Measurements from ENCODE around the gene AFAP1. TPM values are rescaled to one million over a fixed set of nuclear protein-coding genes. Genes with fewer than 3 reads are reported as not detected.

The AFAP1 gene
- total and polyA plus RNA-seq, 2 donors (not counting 3 experiments of a cell fraction or from before 2014, with no cell fraction given), result 32.3 to 103 TPM

DNA sequence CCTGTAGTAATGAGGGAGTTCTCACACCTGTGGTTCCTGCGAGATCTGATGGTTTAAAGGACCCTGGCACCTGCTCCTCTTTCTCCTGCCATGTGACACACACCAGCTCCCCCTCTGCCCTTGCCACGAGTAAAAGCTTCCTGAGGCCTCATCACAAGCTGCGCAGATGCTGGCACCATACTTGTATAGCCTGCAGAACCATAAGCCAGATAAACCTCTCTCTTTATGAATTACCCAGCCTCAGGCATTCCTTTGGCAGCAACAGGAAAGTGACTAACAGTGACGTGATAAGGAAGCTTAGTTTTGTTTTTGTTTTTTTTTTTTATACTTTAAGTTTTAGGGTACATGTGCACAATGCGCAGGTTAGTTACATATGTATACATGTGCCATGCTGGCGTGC is 130.9 kb downstream of the AFAP1 start:
- peak; percentile 83 for DNase-seq (ENCODE audit: low read depth, low spot score)
- peaks cover 24% of the 10 kb centered on the region for H3K79me2 ChIP-seq (ENCODE audit: control insufficient read depth, insufficient read depth, low read length)
- peaks cover 13 to 23% of the 10 kb centered on the region in 2 experiments for H3K36me3 ChIP-seq (ENCODE audit: control insufficient read depth in 2 of 2, extremely low read depth in 1 of 2, insufficient read depth in 2 of 2, low read length in 2 of 2)
- H3K4me3 ChIP-seq (replicated peaks in 1 of 3; ENCODE audit: insufficient read depth in 1 of 3, low read depth in 1 of 3, low read length in 3 of 3), result no peak overlapping the region
- H2AFZ ChIP-seq (ENCODE audit: low read depth, low read length), result no peak overlapping the region
- no peaks in the 10 kb centered on the region for H3K27me3 ChIP-seq (ENCODE audit: control insufficient read depth in 2 of 2, insufficient read depth in 2 of 2, low read length in 2 of 2)
- no peaks in the 10 kb centered on the region for H3K9me1 ChIP-seq (replicated peaks; ENCODE audit: control insufficient read depth, extremely low read depth, insufficient read depth, low read length)
- H3K9me3 ChIP-seq (replicated peaks; ENCODE audit: control insufficient read depth, insufficient read depth, low read length), result peaks cover 9% of the 10 kb centered on the region
- intact Hi-C loops (cut with micrococcal nuclease), result no loop called here
- no peak overlapping the region for H3K9ac ChIP-seq (replicated peaks; ENCODE audit: extremely low read depth, insufficient read depth, low read length)
- peaks cover 50% of the 10 kb centered on the region for H3K4me1 ChIP-seq (ENCODE audit: control insufficient read depth, extremely low read depth, insufficient read depth, low read length)
- no peaks in the 10 kb centered on the region for H4K20me1 ChIP-seq (replicated peaks; ENCODE audit: control insufficient read depth, extremely low read depth, insufficient read depth, low read length)
- CTCF ChIA-PET, result interaction anchor here (1.6 to 1.9 kb wide), 2 partner anchors 19 to 36 kb away, joined by 5 to 8 read pairs; no protein-coding TSS in a partner anchor
- peak; percentile 76 for FAIRE-seq
- TF ChIP-seq, protein P1, sequence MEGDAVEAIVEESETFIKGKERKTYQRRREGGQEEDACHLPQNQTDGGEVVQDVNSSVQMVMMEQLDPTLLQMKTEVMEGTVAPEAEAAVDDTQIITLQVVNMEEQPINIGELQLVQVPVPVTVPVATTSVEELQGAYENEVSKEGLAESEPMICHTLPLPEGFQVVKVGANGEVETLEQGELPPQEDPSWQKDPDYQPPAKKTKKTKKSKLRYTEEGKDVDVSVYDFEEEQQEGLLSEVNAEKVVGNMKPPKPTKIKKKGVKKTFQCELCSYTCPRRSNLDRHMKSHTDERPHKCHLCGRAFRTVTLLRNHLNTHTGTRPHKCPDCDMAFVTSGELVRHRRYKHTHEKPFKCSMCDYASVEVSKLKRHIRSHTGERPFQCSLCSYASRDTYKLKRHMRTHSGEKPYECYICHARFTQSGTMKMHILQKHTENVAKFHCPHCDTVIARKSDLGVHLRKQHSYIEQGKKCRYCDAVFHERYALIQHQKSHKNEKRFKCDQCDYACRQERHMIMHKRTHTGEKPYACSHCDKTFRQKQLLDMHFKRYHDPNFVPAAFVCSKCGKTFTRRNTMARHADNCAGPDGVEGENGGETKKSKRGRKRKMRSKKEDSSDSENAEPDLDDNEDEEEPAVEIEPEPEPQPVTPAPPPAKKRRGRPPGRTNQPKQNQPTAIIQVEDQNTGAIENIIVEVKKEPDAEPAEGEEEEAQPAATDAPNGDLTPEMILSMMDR (IDR thresholded peaks at IDR 0.05; ENCODE audit: extremely low read depth in 1 of 2, insufficient read depth in 1 of 2, low read depth in 1 of 2, low read length in 2 of 2), result no peak
- TF ChIP-seq EZH2 (IDR thresholded peaks at IDR 0.05; ENCODE audit: borderline replicate concordance, low read depth, low read length, severe bottlenecking) (no peak), GATA2 (IDR thresholded peaks at IDR 0.05; ENCODE audit: insufficient read depth, insufficient read length, low read depth, low read length) (peak; percentile 16), POLR2A (IDR thresholded peaks at IDR 0.05; ENCODE audit: low read depth, low read length) (no peak), JUN (IDR thresholded peaks at IDR 0.05; ENCODE audit: borderline replicate concordance, insufficient read depth, insufficient read length, low read depth) (peak; percentile 70), MYC (IDR thresholded peaks at IDR 0.05; ENCODE audit: low read depth, low read length) (no peak), FOS (IDR thresholded peaks at IDR 0.05; ENCODE audit: borderline replicate concordance, insufficient read depth, low read length) (peak; percentile 57), POLR2AphosphoS5 (IDR thresholded peaks at IDR 0.05; ENCODE audit: insufficient read depth, low read depth, low read length) (peak; percentile 60)
- TF ChIP-seq, protein P2, sequence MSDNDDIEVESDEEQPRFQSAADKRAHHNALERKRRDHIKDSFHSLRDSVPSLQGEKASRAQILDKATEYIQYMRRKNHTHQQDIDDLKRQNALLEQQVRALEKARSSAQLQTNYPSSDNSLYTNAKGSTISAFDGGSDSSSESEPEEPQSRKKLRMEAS (IDR thresholded peaks at IDR 0.05; ENCODE audit: insufficient read depth, insufficient read length), result no peak
- POLR2A ChIA-PET, result no interaction called here
- H3K27ac ChIP-seq (ENCODE audit: insufficient read depth, low read depth, low read length), result peak overlapping the region; percentile 97
- BruUV-seq (replicated peaks), result no TSS peak
- dilution Hi-C loops (cut with MboI; ENCODE audit: extremely low pct_ligation_motif_present, low sequenced_read_pairs), result no loop called here
- no peak overlapping the region for H3K4me2 ChIP-seq (ENCODE audit: insufficient read depth, low read length)
